DOHH2 (cell line): ENCODE data around the gene VAV2.

ENCODE experiments used
- EZH2phosphoT487 ChIP-seq: fragments of 200-600 bp; sonication (generic); IDR thresholded peaks from 2 replicates; pipeline ENCODE4 v1.6.1; 2017; ENCODE audit warnings: borderline replicate concordance, mild to moderate bottlenecking, antibody characterized with exemption, low read length, moderate library complexity, mixed read lengths
- TF ChIP-seq, protein P1 (sequence below): fragments of 200-600 bp; sonication (generic); IDR thresholded peaks from one replicate; pipeline ENCODE4 v1.5.1; 2014; ENCODE audit warnings: antibody characterized with exemption, mild to moderate bottlenecking, low read depth, low read length; ENCODE audit not compliant: poor library complexity, severe bottlenecking

- TF ChIP-seq, protein P1, sequence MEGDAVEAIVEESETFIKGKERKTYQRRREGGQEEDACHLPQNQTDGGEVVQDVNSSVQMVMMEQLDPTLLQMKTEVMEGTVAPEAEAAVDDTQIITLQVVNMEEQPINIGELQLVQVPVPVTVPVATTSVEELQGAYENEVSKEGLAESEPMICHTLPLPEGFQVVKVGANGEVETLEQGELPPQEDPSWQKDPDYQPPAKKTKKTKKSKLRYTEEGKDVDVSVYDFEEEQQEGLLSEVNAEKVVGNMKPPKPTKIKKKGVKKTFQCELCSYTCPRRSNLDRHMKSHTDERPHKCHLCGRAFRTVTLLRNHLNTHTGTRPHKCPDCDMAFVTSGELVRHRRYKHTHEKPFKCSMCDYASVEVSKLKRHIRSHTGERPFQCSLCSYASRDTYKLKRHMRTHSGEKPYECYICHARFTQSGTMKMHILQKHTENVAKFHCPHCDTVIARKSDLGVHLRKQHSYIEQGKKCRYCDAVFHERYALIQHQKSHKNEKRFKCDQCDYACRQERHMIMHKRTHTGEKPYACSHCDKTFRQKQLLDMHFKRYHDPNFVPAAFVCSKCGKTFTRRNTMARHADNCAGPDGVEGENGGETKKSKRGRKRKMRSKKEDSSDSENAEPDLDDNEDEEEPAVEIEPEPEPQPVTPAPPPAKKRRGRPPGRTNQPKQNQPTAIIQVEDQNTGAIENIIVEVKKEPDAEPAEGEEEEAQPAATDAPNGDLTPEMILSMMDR = no peak
- no peak for TF ChIP-seq EZH2phosphoT487
These were observed 229.4 kb downstream of the VAV2 start for GRCh38 chr9:133762488-133763271.
